ENCODE results near the gene FGF14.

GRCh38 chr13:101703081-101703480 lies 698.8 kb downstream of the FGF14 start:
- TF ChIP-seq CTCF (IDR thresholded peaks at IDR 0.05; ENCODE audit: extremely low read depth in 1 of 2, insufficient read depth in 1 of 2, low read depth in 1 of 2, low read length in 2 of 2): no peak
- TF ChIP-seq EZH2 (IDR thresholded peaks at IDR 0.05; ENCODE audit: borderline replicate concordance, low read depth, low read length, severe bottlenecking): no peak
- no peak for TF ChIP-seq MAX (IDR thresholded peaks at IDR 0.05; ENCODE audit: insufficient read depth, insufficient read length)
- no peak for TF ChIP-seq POLR2A (IDR thresholded peaks at IDR 0.05; ENCODE audit: low read depth, low read length)
- TF ChIP-seq JUN (IDR thresholded peaks at IDR 0.05; ENCODE audit: borderline replicate concordance, insufficient read depth, insufficient read length, low read depth): no peak
- no peak for TF ChIP-seq POLR2AphosphoS5 (IDR thresholded peaks at IDR 0.05; ENCODE audit: insufficient read depth, low read depth, low read length)
- TF ChIP-seq MYC (IDR thresholded peaks at IDR 0.05; ENCODE audit: low read depth, low read length): no peak
- TF ChIP-seq FOS (IDR thresholded peaks at IDR 0.05; ENCODE audit: borderline replicate concordance, insufficient read depth, low read length): no peak
- no peak for TF ChIP-seq GATA2 (IDR thresholded peaks at IDR 0.05; ENCODE audit: insufficient read depth, insufficient read length, low read depth, low read length)
